NK-92 (cell line): ENCODE data around the gene GALNS.
"Not testable (repeated sequence)": the region's sequence is repeated elsewhere in the genome, so short reads cannot be mapped to it uniquely, and the experiment has no call there.

Experiments used
- DNase-seq: peaks from one replicate; lab custom pipeline; 2025; ENCODE audit not compliant: unreplicated experiment; lab: John Stamatoyannopoulos, UW

Gene GALNS

GRCh38 chr16:88856828-88857727, at the start of gene GALNS, which contains the start of gene TRAPPC2L:
Gene GALNS (minus strand): TSS chr16:88856947. CDS start chr16:88856877, 70 bp downstream.
Gene TRAPPC2L (plus strand): TSS chr16:88857127. CDS start chr16:88857151, 24 bp downstream.
- peak; percentile 85 for DNase-seq

- no peak for DNase-seq
Observed at GRCh38 chr16:88906020-88906419, 49.3 kb upstream of the GALNS start.

- no peak for DNase-seq
Observed at GRCh38 chr16:88905563-88905962, 48.8 kb upstream of the GALNS start.

GRCh38 chr16:88904676-88905365, 48.1 kb upstream of the GALNS start:
- DNase-seq, result no peak

GRCh38 chr16:88903267-88903666, 46.5 kb upstream of the GALNS start:
- DNase-seq, result no peak

GRCh38 chr16:88902744-88903143, 46.0 kb upstream of the GALNS start:
- DNase-seq, result no peak

GRCh38 chr16:88901718-88902337, 45.1 kb upstream of the GALNS start:
- DNase-seq, result no peak

GRCh38 chr16:88900662-88901052, 43.9 kb upstream of the GALNS start:
- DNase-seq, result no peak

GRCh38 chr16:88899901-88900661, 43.3 kb upstream of the GALNS start:
- DNase-seq, result no peak

- DNase-seq, result no peak
Observed at GRCh38 chr16:88897696-88898425, 41.1 kb upstream of the GALNS start.

GRCh38 chr16:88896238-88897070, 39.7 kb upstream of the GALNS start:
- no peak for DNase-seq

- no peak for DNase-seq
Observed at GRCh38 chr16:88895335-88895734, 38.6 kb upstream of the GALNS start.

GRCh38 chr16:88894681-88895300, 38.0 kb upstream of the GALNS start:
- DNase-seq, result no peak

GRCh38 chr16:88894266-88894665, 37.5 kb upstream of the GALNS start:
- not testable (repeated sequence) for DNase-seq

- DNase-seq, result no peak
Observed at GRCh38 chr16:88893127-88893968, 36.6 kb upstream of the GALNS start.

- DNase-seq, result no peak
Observed at GRCh38 chr16:88892065-88892464, 35.3 kb upstream of the GALNS start.

- DNase-seq, result no peak
Observed at GRCh38 chr16:88891083-88891482, 34.3 kb upstream of the GALNS start.
